Ishikawa (cell line): ENCODE results near the gene SPC24.
A peak's percentile ranks its signal among the peaks of the same experiment; 100 is the strongest.

Experiments
- CEBPB ChIP-seq: IDR thresholded peaks from 2 replicates; pipeline ENCODE4 v1.6.1; 2012
- CREB1 ChIP-seq: IDR thresholded peaks from 2 replicates; pipeline ENCODE4 v1.6.1; 2012; ENCODE audit warnings: low read depth
- EGR1 ChIP-seq: IDR thresholded peaks from 2 replicates; pipeline ENCODE4 v1.6.1; 2012
- EP300 ChIP-seq: IDR thresholded peaks from 2 replicates; pipeline ENCODE4 v1.6.1; 2012; ENCODE audit warnings: borderline replicate concordance
- FOXM1 ChIP-seq: IDR thresholded peaks from 2 replicates; pipeline ENCODE4 v1.6.1; 2012; ENCODE audit warnings: low read depth, borderline replicate concordance
- MAX ChIP-seq: IDR thresholded peaks from 2 replicates; pipeline ENCODE4 v1.6.1; 2012
- NFIC ChIP-seq: IDR thresholded peaks from 2 replicates; pipeline ENCODE4 v1.6.1; 2012
- RAD21 ChIP-seq: IDR thresholded peaks from 2 replicates; pipeline ENCODE4 v1.6.1; 2012; ENCODE audit warnings: low read depth
- REST ChIP-seq: IDR thresholded peaks from 2 replicates; pipeline ENCODE4 v1.6.1; 2012; ENCODE audit warnings: low read depth, mild to moderate bottlenecking
- TAF1 ChIP-seq: IDR thresholded peaks from 2 replicates; pipeline ENCODE4 v1.6.1; 2012; ENCODE audit warnings: low read depth, mild to moderate bottlenecking
- TCF12 ChIP-seq: IDR thresholded peaks from 2 replicates; pipeline ENCODE4 v1.6.1; 2012; ENCODE audit warnings: low read depth
- TEAD4 ChIP-seq: IDR thresholded peaks from 2 replicates; pipeline ENCODE4 v1.6.1; 2012
- USF1 ChIP-seq: IDR thresholded peaks from 2 replicates; pipeline ENCODE4 v1.6.1; 2012
- YY1 ChIP-seq: IDR thresholded peaks from 2 replicates; pipeline ENCODE4 v1.6.1; 2012; ENCODE audit warnings: low read depth
- ZBTB7A ChIP-seq: IDR thresholded peaks from 2 replicates; pipeline ENCODE4 v1.6.1; 2012; ENCODE audit warnings: low read depth

The SPC24 gene

GRCh38 chr19:11165486-11166030, 10.0 kb upstream of the SPC24 start:
- TF ChIP-seq NFIC: no peak
- TF ChIP-seq EGR1: no peak
- TF ChIP-seq ZBTB7A: no peak
- no peak for TF ChIP-seq TEAD4
- TF ChIP-seq RAD21: no peak
- TF ChIP-seq EP300: no peak
- TF ChIP-seq TCF12: no peak
- TF ChIP-seq YY1: no peak
- TF ChIP-seq FOXM1: no peak
- no peak for TF ChIP-seq TAF1
- TF ChIP-seq REST: no peak
- no peak for TF ChIP-seq CEBPB
- TF ChIP-seq MAX: no peak
- TF ChIP-seq USF1: no peak
- TF ChIP-seq CREB1: no peak

- TF ChIP-seq FOXM1 (no peak), TEAD4 (no peak)
These were observed 9.4 kb upstream of the SPC24 start for GRCh38 chr19:11164879-11165406.

- TF ChIP-seq YY1: no peak
- TF ChIP-seq REST: no peak
- TF ChIP-seq EGR1: no peak
- TF ChIP-seq CEBPB: no peak
- no peak for TF ChIP-seq NFIC
- no peak for TF ChIP-seq FOXM1
- no peak for TF ChIP-seq ZBTB7A
- no peak for TF ChIP-seq USF1
- TF ChIP-seq MAX: no peak
- TF ChIP-seq RAD21: no peak
These were observed 8.7 kb upstream of the SPC24 start for GRCh38 chr19:11164296-11164695.

GRCh38 chr19:11159598-11160439, 4.2 kb upstream of the SPC24 start:
- TF ChIP-seq FOXM1 (no peak), MAX (no peak), EP300 (no peak), EGR1 (no peak), YY1 (no peak), RAD21 (no peak)

- no peak for TF ChIP-seq CREB1
- TF ChIP-seq CEBPB: no peak
- no peak for TF ChIP-seq TEAD4
- 0 out of 2 replicates have a peak, but pooled peaks have one; percentile 11 for TF ChIP-seq TAF1
- 0 out of 2 replicates have a peak, but pooled peaks have one; percentile 21 for TF ChIP-seq MAX
These were observed 917 bp downstream of the SPC24 start for GRCh38 chr19:11154683-11155047.
